CD4-positive, alpha-beta T cell (primary cell): Measurements from ENCODE around the gene TAAR5. TPM values are rescaled to one million over a fixed set of nuclear protein-coding genes. Genes with fewer than 3 reads are reported as not detected.

ENCODE experiments used
- ATAC-seq: fragments of 200-7000 bp; cut with Tn5 transposase; one replicate; pipeline ENCODE4 v1.10.0; 2022; ENCODE audit warnings: mild to moderate bottlenecking; ENCODE audit not compliant: poor library complexity
- CTCF ChIA-PET: fragments of 350-600 bp; sonication (Branson Sonifier 250); formaldehyde crosslinking; loops from one replicate; lab custom pipeline; 2021; ENCODE audit warnings: antibody characterized with exemption, inconsistent platforms; lab: Charles Lee
- POLR2A ChIA-PET: fragments of 350-600 bp; sonication (Branson Sonifier 250); formaldehyde crosslinking; loops from one replicate; lab custom pipeline; 2021; ENCODE audit warnings: antibody characterized with exemption, inconsistent platforms; lab: Charles Lee
- DNase-seq, 14 experiments: peaks; one replicate each; pipeline ENCODE4 v3.0.0-alpha.2; 2013 to 2020; ENCODE audit warnings: mixed read lengths in 2 of 14
- H3K27ac ChIP-seq, 2 donors: one replicate each; pipeline versions ENCODE4 v1.5.1 to v1.7.0; 2013; ENCODE audit warnings: low read length in 2 of 2, low read depth in 1 of 2, mild to moderate bottlenecking in 1 of 2
- H3K27me3 ChIP-seq, 2 experiments: 1 replicate in 1 of 2; 2 replicates in 1 of 2; pipeline versions ENCODE4 v1.6.1 to v1.7.0; 2013; ENCODE audit warnings: low read length in 2 of 2, control low read depth in 1 of 2, mild to moderate bottlenecking in 1 of 2, moderate library complexity in 1 of 2; ENCODE audit not compliant: insufficient read depth in 2 of 2, control insufficient read depth in 1 of 2
- H3K36me3 ChIP-seq: one replicate; pipeline ENCODE4 v1.6.1; 2013; ENCODE audit warnings: low read length, control low read depth; ENCODE audit not compliant: insufficient read depth
- H3K4me1 ChIP-seq: one replicate; pipeline ENCODE4 v1.6.1; 2013; ENCODE audit warnings: low read length, control low read depth; ENCODE audit not compliant: insufficient read depth
- H3K4me3 ChIP-seq: one replicate; pipeline ENCODE4 v1.5.1; 2013; ENCODE audit warnings: mild to moderate bottlenecking, low read length, moderate library complexity
- H3K9me3 ChIP-seq, 2 experiments: 1 replicate in 1 of 2; 2 replicates in 1 of 2; pipeline versions ENCODE4 v1.6.1 to v1.7.0; 2013; ENCODE audit warnings: low read length in 2 of 2, mild to moderate bottlenecking in 2 of 2, control low read depth in 1 of 2, moderate library complexity in 1 of 2; ENCODE audit not compliant: control insufficient read depth in 1 of 2, insufficient read depth in 1 of 2
- H3K27ac Mint-ChIP-seq: one replicate; pipeline ENCODE4 v1.8.0; 2020; ENCODE audit warnings: mixed read lengths
- H3K27me3 Mint-ChIP-seq: one replicate; pipeline ENCODE4 v1.8.0; 2021; ENCODE audit warnings: mixed read lengths
- H3K36me3 Mint-ChIP-seq: one replicate; pipeline ENCODE4 v1.8.0; 2021; ENCODE audit warnings: low read depth, mixed read lengths
- H3K4me1 Mint-ChIP-seq: one replicate; pipeline ENCODE4 v1.8.0; 2021; ENCODE audit warnings: low read depth, mixed read lengths
- H3K4me3 Mint-ChIP-seq: one replicate; pipeline ENCODE4 v1.8.0; 2020; ENCODE audit warnings: mild to moderate bottlenecking, mixed read lengths
- H3K9me3 Mint-ChIP-seq: one replicate; pipeline ENCODE4 v1.8.0; 2020; ENCODE audit warnings: mixed read lengths
- intact Hi-C, 2 experiments: fragments of 100-400 bp; cut with DNase I in 1 of 2; cut with micrococcal nuclease in 1 of 2; formaldehyde crosslinking; loops; one replicate each; pipeline versions ENCODE4 v1.15.1 to v1.9.0; 2023 to 2025; cut with DNase I, micrococcal nuclease
- total RNA-seq, 174 experiments: library from RNA in 2 of 174; stranded (reverse) in 2 of 174; gene quantifications; one replicate each; pipeline ENCODE4 v1.2.3 and lab custom pipeline; 2021 to 2026
- TF ChIP-seq, protein P1 (sequence below): fragments of 200-600 bp; IDR thresholded peaks from one replicate; pipeline ENCODE4 v1.8.0; 2022; ENCODE audit warnings: antibody characterized with exemption, mild to moderate bottlenecking

Gene TAAR5
- total RNA-seq, 2 experiments from 2014 or later, result not detected

DNA sequence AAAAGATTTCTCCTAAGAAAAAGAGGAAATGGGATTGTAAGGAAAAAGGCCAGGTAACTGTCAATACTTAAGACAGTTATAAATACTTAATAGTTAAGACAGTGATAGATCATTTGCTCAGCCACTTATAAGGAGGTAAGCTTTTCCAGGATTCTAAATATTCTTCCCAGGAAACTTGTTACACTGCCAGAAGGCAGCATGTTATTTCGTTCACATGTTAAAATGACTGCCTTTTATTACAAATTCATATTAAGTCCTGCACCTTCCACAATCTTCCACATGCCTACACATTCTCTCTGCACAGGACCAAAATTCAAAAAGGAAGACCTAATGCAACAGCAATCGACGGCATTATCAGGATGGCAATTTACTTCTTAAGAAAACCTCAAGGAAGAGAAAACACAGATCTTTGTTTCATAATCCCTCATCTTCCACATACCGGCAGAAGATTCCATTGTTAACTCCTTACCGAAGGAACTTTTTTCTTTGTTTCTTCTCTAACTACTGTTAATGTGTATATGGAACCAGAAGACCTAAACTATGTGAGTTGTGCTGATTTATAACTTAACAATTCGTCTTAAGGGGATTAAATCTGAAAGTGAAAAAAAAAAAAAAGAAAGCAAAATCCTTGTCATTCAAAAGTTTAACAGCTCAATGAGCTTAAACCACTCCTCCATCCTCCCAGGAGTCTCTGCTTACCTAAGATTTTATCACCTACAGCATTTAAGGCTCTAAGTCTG is 33.7 kb upstream of the TAAR5 start:
- H3K27ac ChIP-seq, result no peak overlapping the region
- Mint-ChIP-seq H3K9me3 (peaks cover 4% of the 10 kb centered on the region), H3K27me3 (peaks cover 33% of the 10 kb centered on the region), H3K27ac (no peak overlapping the region), H3K4me1 (no peaks in the 10 kb centered on the region), H3K4me3 (no peak overlapping the region), H3K36me3 (no peaks in the 10 kb centered on the region)
- ChIA-PET POLR2A (no interaction called here), CTCF (interaction anchor here (0.6 kb wide), 1 partner anchor 157 kb away, joined by 3 read pairs; no protein-coding TSS in a partner anchor)
- ATAC-seq, result no peak
- DNase-seq, result no peak
- H3K4me1 ChIP-seq, result no peaks in the 10 kb centered on the region
- TF ChIP-seq, protein P1, sequence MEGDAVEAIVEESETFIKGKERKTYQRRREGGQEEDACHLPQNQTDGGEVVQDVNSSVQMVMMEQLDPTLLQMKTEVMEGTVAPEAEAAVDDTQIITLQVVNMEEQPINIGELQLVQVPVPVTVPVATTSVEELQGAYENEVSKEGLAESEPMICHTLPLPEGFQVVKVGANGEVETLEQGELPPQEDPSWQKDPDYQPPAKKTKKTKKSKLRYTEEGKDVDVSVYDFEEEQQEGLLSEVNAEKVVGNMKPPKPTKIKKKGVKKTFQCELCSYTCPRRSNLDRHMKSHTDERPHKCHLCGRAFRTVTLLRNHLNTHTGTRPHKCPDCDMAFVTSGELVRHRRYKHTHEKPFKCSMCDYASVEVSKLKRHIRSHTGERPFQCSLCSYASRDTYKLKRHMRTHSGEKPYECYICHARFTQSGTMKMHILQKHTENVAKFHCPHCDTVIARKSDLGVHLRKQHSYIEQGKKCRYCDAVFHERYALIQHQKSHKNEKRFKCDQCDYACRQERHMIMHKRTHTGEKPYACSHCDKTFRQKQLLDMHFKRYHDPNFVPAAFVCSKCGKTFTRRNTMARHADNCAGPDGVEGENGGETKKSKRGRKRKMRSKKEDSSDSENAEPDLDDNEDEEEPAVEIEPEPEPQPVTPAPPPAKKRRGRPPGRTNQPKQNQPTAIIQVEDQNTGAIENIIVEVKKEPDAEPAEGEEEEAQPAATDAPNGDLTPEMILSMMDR, result no peak
- intact Hi-C loops, result no loop called here
- no peak overlapping the region for H3K4me3 ChIP-seq
- peaks cover 0 to 8% of the 10 kb centered on the region in 2 experiments for H3K27me3 ChIP-seq
- no peaks in the 10 kb centered on the region for H3K36me3 ChIP-seq
- no peaks in the 10 kb centered on the region for H3K9me3 ChIP-seq

DNA sequence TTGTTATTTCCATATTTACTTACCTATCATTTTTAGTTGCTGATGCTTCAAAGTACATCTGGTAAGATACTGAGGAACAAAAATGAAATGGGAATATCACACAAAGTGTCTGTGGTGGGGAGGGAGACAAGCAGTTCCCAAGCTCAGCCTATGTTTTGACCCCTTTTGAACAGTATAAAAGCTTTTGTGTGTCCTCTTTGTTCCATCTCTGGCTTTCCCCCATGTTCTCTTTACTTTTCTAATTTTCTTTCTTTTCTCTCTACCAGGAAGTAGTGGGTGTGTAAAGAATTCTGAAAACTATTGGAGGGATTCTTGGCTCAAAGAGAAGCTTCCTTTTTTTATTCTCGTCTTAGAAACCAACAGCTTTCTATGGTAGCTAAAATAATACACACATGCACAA is 27.1 kb upstream of the TAAR5 start:
- no peaks in the 10 kb centered on the region for H3K4me1 ChIP-seq
- H3K4me3 ChIP-seq, result no peak overlapping the region
- no peak overlapping the region for H3K27ac ChIP-seq
- intact Hi-C loops, result no loop called here
- H3K36me3 Mint-ChIP-seq, result no peaks in the 10 kb centered on the region
- ChIA-PET POLR2A (no interaction called here), CTCF (no interaction called here)
- H3K27ac Mint-ChIP-seq, result no peak overlapping the region
- no peaks in the 10 kb centered on the region for H3K36me3 ChIP-seq
- no peak overlapping the region for H3K4me3 Mint-ChIP-seq
- H3K9me3 Mint-ChIP-seq, result no peaks in the 10 kb centered on the region
- ATAC-seq (no peak), DNase-seq (no peak)
- no peaks in the 10 kb centered on the region for H3K4me1 Mint-ChIP-seq
- TF ChIP-seq, protein P1, result no peak
- H3K27me3 ChIP-seq, result no peaks in the 10 kb centered on the region
- no peaks in the 10 kb centered on the region for H3K9me3 ChIP-seq
- H3K27me3 Mint-ChIP-seq, result peaks cover 17% of the 10 kb centered on the region

DNA sequence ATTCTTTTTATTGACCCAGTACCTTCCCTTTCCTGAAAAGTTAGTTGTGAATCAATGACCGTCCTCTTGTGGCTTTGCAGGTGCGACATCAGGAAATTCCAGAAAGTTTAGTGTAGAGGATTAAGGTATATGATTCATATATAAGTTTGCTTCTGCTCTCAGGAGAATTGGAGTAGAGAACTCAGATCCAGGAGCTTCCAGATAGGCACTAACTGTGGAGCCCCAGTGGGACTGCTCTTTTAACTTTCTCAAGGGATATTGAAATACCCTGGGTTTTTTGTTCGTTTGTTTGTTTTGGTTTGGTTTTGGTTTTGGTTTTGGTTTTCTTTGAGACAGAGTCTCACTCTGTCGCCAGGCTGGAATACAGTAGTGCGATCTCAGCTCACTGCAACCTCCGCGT is 25.0 kb upstream of the TAAR5 start:
- Mint-ChIP-seq H3K36me3 (no peaks in the 10 kb centered on the region), H3K27ac (no peak overlapping the region)

More for the DNA sequence above, 25.0 kb upstream of the TAAR5 start:
- Mint-ChIP-seq H3K4me3 (no peak overlapping the region), H3K9me3 (no peaks in the 10 kb centered on the region), H3K4me1 (no peaks in the 10 kb centered on the region), H3K27me3 (peaks cover 17% of the 10 kb centered on the region)
- Histone ChIP-seq H3K4me1 (no peaks in the 10 kb centered on the region), H3K4me3 (peak overlapping the region; percentile 15), H3K9me3 (no peaks in the 10 kb centered on the region), H3K36me3 (no peaks in the 10 kb centered on the region), H3K27me3 (no peaks in the 10 kb centered on the region), H3K27ac (no peak overlapping the region)
- ChIA-PET POLR2A (no interaction called here), CTCF (no interaction called here)
- ATAC-seq, result no peak
- peak in 1 of 14 experiments; percentile 38 for DNase-seq
- TF ChIP-seq, protein P1, result no peak
- intact Hi-C loops, result no loop called here
